ENCODE results near the gene PLA2G4D. TPM values are rescaled to one million over a fixed set of nuclear protein-coding genes. Genes with fewer than 3 reads are reported as not detected.

PLA2G4D gene
- polyA plus RNA-seq, 2 of the 4 experiments (the other 2 are of a cell fraction): not detected

DNA sequence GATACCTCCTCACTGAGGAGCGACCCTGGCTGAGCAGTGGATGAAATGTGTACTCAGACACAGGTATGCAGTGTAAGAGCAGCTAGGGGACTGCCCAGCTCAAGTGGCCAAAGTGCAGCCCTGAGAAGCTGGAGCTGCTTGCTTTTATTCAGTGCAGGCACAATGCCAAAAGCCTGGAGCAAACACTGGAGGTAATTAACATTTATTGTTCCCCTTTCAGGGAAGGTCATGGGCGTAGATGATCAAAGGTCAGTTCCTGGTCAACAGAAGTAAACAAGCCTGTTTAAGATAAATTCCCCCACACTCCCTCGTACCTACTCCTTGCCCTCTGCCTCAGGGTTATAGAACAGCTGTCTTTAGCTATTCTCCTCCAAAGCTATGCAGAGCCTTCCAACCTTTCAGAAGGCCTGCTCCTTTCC lies 44.6 kb upstream of the PLA2G4D start:
- ATAC-seq: no peak
- TF ChIP-seq GATA3 (IDR thresholded peaks at IDR 0.05; ENCODE audit: borderline replicate concordance): no peak
- TF ChIP-seq, protein P1, sequence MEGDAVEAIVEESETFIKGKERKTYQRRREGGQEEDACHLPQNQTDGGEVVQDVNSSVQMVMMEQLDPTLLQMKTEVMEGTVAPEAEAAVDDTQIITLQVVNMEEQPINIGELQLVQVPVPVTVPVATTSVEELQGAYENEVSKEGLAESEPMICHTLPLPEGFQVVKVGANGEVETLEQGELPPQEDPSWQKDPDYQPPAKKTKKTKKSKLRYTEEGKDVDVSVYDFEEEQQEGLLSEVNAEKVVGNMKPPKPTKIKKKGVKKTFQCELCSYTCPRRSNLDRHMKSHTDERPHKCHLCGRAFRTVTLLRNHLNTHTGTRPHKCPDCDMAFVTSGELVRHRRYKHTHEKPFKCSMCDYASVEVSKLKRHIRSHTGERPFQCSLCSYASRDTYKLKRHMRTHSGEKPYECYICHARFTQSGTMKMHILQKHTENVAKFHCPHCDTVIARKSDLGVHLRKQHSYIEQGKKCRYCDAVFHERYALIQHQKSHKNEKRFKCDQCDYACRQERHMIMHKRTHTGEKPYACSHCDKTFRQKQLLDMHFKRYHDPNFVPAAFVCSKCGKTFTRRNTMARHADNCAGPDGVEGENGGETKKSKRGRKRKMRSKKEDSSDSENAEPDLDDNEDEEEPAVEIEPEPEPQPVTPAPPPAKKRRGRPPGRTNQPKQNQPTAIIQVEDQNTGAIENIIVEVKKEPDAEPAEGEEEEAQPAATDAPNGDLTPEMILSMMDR (IDR thresholded peaks at IDR 0.05): no peak
- no peak for TF ChIP-seq RFX5 (IDR thresholded peaks at IDR 0.05)
- TF ChIP-seq HOXB13 (CRISPR knock-in tag; IDR thresholded peaks at IDR 0.05; ENCODE audit: low read depth): no peak
- no peak for TF ChIP-seq EP300 (IDR thresholded peaks at IDR 0.05)
- TF ChIP-seq HOXA7 (CRISPR knock-in tag; IDR thresholded peaks at IDR 0.05): no peak
- no peak for TF ChIP-seq HEYL (CRISPR knock-in tag; IDR thresholded peaks at IDR 0.05)
- no peak for FAIRE-seq
- H3K4me1 ChIP-seq: peaks cover 25% of the 10 kb centered on the region
- no peak overlapping the region for H3K4me2 ChIP-seq
- no peak for DNase-seq (ENCODE audit: low read depth in 1 of 2, low spot score in 1 of 2)
- ChIA-PET CTCF (interaction anchor here (0.9 to 3.4 kb wide), 15 partner anchors 8 to 247 kb away, joined by 3 to 37 read pairs (median 7); partner anchors contain the start of gene PLA2G4F), POLR2A (no interaction called here)
- H3K4me3 ChIP-seq: no peak overlapping the region
- H3K27ac ChIP-seq: no peak overlapping the region
- no peaks in the 10 kb centered on the region for H3K9me3 ChIP-seq
- 3% methylated on average over 2 of the region's 3 CpGs for WGBS (ENCODE audit: missing lambda C conversion rate)

DNA sequence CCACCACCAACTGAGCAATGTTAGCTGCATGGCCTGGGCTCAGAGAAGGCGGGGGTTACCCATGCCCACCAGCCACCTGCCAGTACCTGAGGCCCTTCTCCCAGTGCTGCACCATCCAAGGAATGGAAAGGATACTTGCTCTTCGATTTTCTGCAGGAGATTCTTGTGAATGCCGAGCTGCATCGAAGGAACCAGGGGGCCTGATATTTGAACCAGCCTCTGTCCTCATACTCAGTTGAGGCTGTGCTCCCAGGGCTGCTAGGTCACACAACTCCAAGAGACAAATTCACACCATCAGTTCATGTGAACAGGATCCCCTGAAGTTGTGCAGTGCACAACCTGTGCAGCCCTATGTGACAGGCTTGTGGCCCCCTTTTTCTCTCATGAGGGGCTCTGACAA lies 44.0 kb upstream of the PLA2G4D start:
- ChIA-PET POLR2A (no interaction called here), CTCF (interaction anchor here (0.8 to 3.4 kb wide), 21 partner anchors 9 to 209 kb away, joined by 3 to 37 read pairs (median 5); partner anchors contain the start of gene PLA2G4F)
- Histone ChIP-seq H3K4me3 (no peak overlapping the region), H3K4me1 (peaks cover 25% of the 10 kb centered on the region), H3K27ac (no peak overlapping the region), H3K4me2 (no peak overlapping the region), H3K9me3 (no peaks in the 10 kb centered on the region)
- DNase-seq (ENCODE audit: low read depth in 1 of 2, low spot score in 1 of 2) (no peak), ATAC-seq (no peak), FAIRE-seq (no peak)
- TF ChIP-seq FOSL2 (IDR thresholded peaks at IDR 0.05) (no peak), FOSL2 (CRISPR knock-in tag; IDR thresholded peaks at IDR 0.05) (no peak), POLR2AphosphoS2 (conservative IDR thresholded peaks at IDR 0.05; ENCODE audit: low read length) (no peak), CEBPB (IDR thresholded peaks at IDR 0.05) (no peak), NFE2L2 (conservative IDR thresholded peaks at IDR 0.05; ENCODE audit: low read length) (no peak), PHF8 (IDR thresholded peaks at IDR 0.05; ENCODE audit: borderline replicate concordance, low read depth) (no peak), JUNB (IDR thresholded peaks at IDR 0.05) (no peak), MAFK (IDR thresholded peaks at IDR 0.05; ENCODE audit: partially characterized antibody) (no peak), HEYL (CRISPR knock-in tag; IDR thresholded peaks at IDR 0.05) (no peak), GATA3 (IDR thresholded peaks at IDR 0.05; ENCODE audit: borderline replicate concordance) (no peak), JUN (IDR thresholded peaks at IDR 0.05) (no peak), CBX8 (IDR thresholded peaks at IDR 0.05) (no peak), NPAS2 (CRISPR knock-in tag; IDR thresholded peaks at IDR 0.05; ENCODE audit: borderline replicate concordance) (no peak), ZNF302 (CRISPR knock-in tag; IDR thresholded peaks at IDR 0.05) (no peak), HOXA7 (CRISPR knock-in tag; IDR thresholded peaks at IDR 0.05) (no peak), HOXB5 (CRISPR knock-in tag; IDR thresholded peaks at IDR 0.05) (no peak), MYC (IDR thresholded peaks at IDR 0.05; ENCODE audit: borderline replicate concordance, low read length) (no peak), FOSB (CRISPR knock-in tag; IDR thresholded peaks at IDR 0.05) (no peak), CBX2 (IDR thresholded peaks at IDR 0.05; ENCODE audit: borderline replicate concordance, low read depth) (no peak), CHD2 (IDR thresholded peaks at IDR 0.05; ENCODE audit: low read length, partially characterized antibody) (no peak)
- TF ChIP-seq, protein P2, sequence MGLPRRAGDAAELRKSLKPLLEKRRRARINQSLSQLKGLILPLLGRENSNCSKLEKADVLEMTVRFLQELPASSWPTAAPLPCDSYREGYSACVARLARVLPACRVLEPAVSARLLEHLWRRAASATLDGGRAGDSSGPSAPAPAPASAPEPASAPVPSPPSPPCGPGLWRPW (IDR thresholded peaks at IDR 0.05): no peak
- 5% methylated on average over 4 of the region's 4 CpGs for WGBS (ENCODE audit: missing lambda C conversion rate)

Data from A549 (cell line).